Endodermal cell (in vitro differentiated cells): ENCODE data around the gene USP13. TPM values are rescaled to one million over a fixed set of nuclear protein-coding genes. Genes with fewer than 3 reads are reported as not detected.

Experiments
- DNase-seq: peaks from one replicate; pipeline ENCODE4 v3.0.0-alpha.2; 2017
- H3K27ac ChIP-seq: 2 replicates; pipeline ENCODE4 v1.5.1; 2013; ENCODE audit warnings: mild to moderate bottlenecking, low read depth, low read length, moderate library complexity
- H3K27me3 ChIP-seq: 2 replicates; pipeline ENCODE4 v1.6.1; 2013; ENCODE audit warnings: mild to moderate bottlenecking, low read length, moderate library complexity; ENCODE audit not compliant: insufficient read depth, control insufficient read depth, poor library complexity, severe bottlenecking
- H3K36me3 ChIP-seq: 2 replicates; pipeline ENCODE4 v1.7.0; 2013; ENCODE audit warnings: mild to moderate bottlenecking, low read length, moderate library complexity; ENCODE audit not compliant: control insufficient read depth, insufficient read depth
- H3K4me1 ChIP-seq: one replicate; pipeline ENCODE4 v1.7.0; 2013; ENCODE audit warnings: low read length; ENCODE audit not compliant: control insufficient read depth, insufficient read depth
- H3K4me3 ChIP-seq: 2 replicates; pipeline ENCODE4 v1.5.1; 2013; ENCODE audit warnings: mild to moderate bottlenecking, low read length, moderate library complexity
- H3K9ac ChIP-seq: 2 replicates; pipeline ENCODE4 v1.6.1; 2013; ENCODE audit warnings: mild to moderate bottlenecking, low read length, moderate library complexity; ENCODE audit not compliant: poor library complexity, severe bottlenecking; ENCODE audit errors: extremely low read depth
- H3K9me3 ChIP-seq: 2 replicates; pipeline ENCODE4 v1.6.1; 2013; ENCODE audit warnings: mild to moderate bottlenecking, low read length, moderate library complexity; ENCODE audit not compliant: control insufficient read depth
- H3K27ac Mint-ChIP-seq: 2 replicates; pipeline ENCODE4 v1.8.0; 2020; ENCODE audit warnings: mixed read lengths
- H3K27me3 Mint-ChIP-seq: 2 replicates; pipeline ENCODE4 v1.8.0; 2021; ENCODE audit warnings: mild to moderate bottlenecking, mixed read lengths; ENCODE audit not compliant: insufficient read depth
- H3K36me3 Mint-ChIP-seq: 2 replicates; pipeline ENCODE4 v1.8.0; 2020; ENCODE audit warnings: low read depth, mixed read lengths
- H3K4me1 Mint-ChIP-seq: 2 replicates; pipeline ENCODE4 v1.8.0; 2020; ENCODE audit warnings: mixed read lengths
- H3K4me3 Mint-ChIP-seq: 2 replicates; pipeline ENCODE4 v1.8.0; 2020; ENCODE audit warnings: mild to moderate bottlenecking, moderate library complexity, mixed read lengths
- H3K9me3 Mint-ChIP-seq: 2 replicates; pipeline ENCODE4 v1.8.0; 2020; ENCODE audit warnings: mild to moderate bottlenecking, mixed read lengths
- CTCF ChIP-seq: fragments of 200-600 bp; sonication (generic); conservative IDR thresholded peaks from 2 replicates; pipeline ENCODE4 v1.5.0; 2021; ENCODE audit warnings: antibody characterized with exemption, mild to moderate bottlenecking
- WGBS, 2 experiments: methylation state at CpG; one replicate each; pipeline versions ENCODE4 v1.1.5 to v1.1.7; 2013; ENCODE audit warnings: missing lambda C conversion rate in 2 of 2, mixed read lengths in 1 of 2; ENCODE audit not compliant: insufficient coverage in 1 of 2, insufficient read length in 1 of 2; 5-methylcytosine and 5-hydroxymethylcytosine counted together
- total RNA-seq, 2 donors: library from RNA; stranded (reverse); fragmentation: NEBNext Ultra II Directional in 1 of 2; extraction: Animal tissue kit (Norgen Biotek cat#: 25700) in 1 of 2; gene quantifications; 2 replicates in 1 of 2; 3 replicates in 1 of 2; pipeline ENCODE4 v1.2.1, GENCODE V29; 2021

USP13 gene
- total RNA-seq, 2 donors from 2014 or later = 24.7 to 25.5 TPM

GRCh38 chr3:179604321-179605078, 48.3 kb upstream of the USP13 start, which contains the start of the genes MRPL47 and NDUFB5:
TSS of gene MRPL47 (minus strand) at chr3:179604638. CDS start at chr3:179604624, 14 bp downstream.
TSS of gene NDUFB5 (plus strand) at chr3:179604794. CDS start at chr3:179604816, 22 bp downstream.
- DNase-seq = peak; percentile 95

GRCh38 chr3:179606534-179607085, 46.2 kb upstream of the USP13 start:
- Histone ChIP-seq H3K36me3 (peaks cover 10% of the 10 kb centered on the region), H3K27ac (no peak overlapping the region), H3K4me1 (peaks cover 7% of the 10 kb centered on the region), H3K9ac (no peak overlapping the region), H3K4me3 (no peak overlapping the region), H3K27me3 (no peaks in the 10 kb centered on the region), H3K9me3 (no peaks in the 10 kb centered on the region)
- 99 to 100% methylated on average over 1 to 3 of the region's 4 CpGs for WGBS, 2 experiments
- Mint-ChIP-seq H3K27ac (no peak overlapping the region), H3K36me3 (peaks cover 11% of the 10 kb centered on the region), H3K27me3 (no peaks in the 10 kb centered on the region), H3K9me3 (no peaks in the 10 kb centered on the region), H3K4me1 (peaks cover 34% of the 10 kb centered on the region), H3K4me3 (peak overlapping the region; percentile 4)
- no peak for TF ChIP-seq CTCF
- DNase-seq = no peak

More at GRCh38 chr3:179604321-179605078, 48.3 kb upstream of the USP13 start, which contains the start of the genes MRPL47 and NDUFB5:
- H3K27ac Mint-ChIP-seq = peak within 1 kb of the TSS; percentile 100
- no peaks in the 10 kb centered on the region for H3K27me3 ChIP-seq
- H3K9me3 Mint-ChIP-seq = no peaks in the 10 kb centered on the region
- H3K4me1 ChIP-seq = peaks cover 7% of the 10 kb centered on the region
- H3K9me3 ChIP-seq = no peaks in the 10 kb centered on the region
- no peak for TF ChIP-seq CTCF
- peaks cover 30% of the 10 kb centered on the region for H3K36me3 ChIP-seq
- H3K4me3 ChIP-seq = peak within 1 kb of the TSS; percentile 89
- H3K27me3 Mint-ChIP-seq = no peaks in the 10 kb centered on the region
- H3K4me3 Mint-ChIP-seq = peak within 1 kb of the TSS; percentile 94
- H3K4me1 Mint-ChIP-seq = peaks cover 22% of the 10 kb centered on the region
- H3K36me3 Mint-ChIP-seq = peaks cover 24% of the 10 kb centered on the region
- peak within 1 kb of the TSS; percentile 90 for H3K27ac ChIP-seq
- peak within 1 kb of the TSS; percentile 96 for H3K9ac ChIP-seq
- 0% methylated on average over 26 to 45 of the region's 45 CpGs for WGBS, 2 experiments

- Histone ChIP-seq H3K9ac (no peak overlapping the region), H3K9me3 (no peaks in the 10 kb centered on the region), H3K27ac (no peak overlapping the region), H3K36me3 (peaks cover 4% of the 10 kb centered on the region), H3K27me3 (no peaks in the 10 kb centered on the region), H3K4me1 (peaks cover 8% of the 10 kb centered on the region), H3K4me3 (peak overlapping the region; percentile 14)
- H3K27ac Mint-ChIP-seq = peak overlapping the region; percentile 89
- H3K4me3 Mint-ChIP-seq = peak overlapping the region; percentile 38
- WGBS, 2 experiments = 73 to 77% methylated on average over 4 to 6 of the region's 6 CpGs
- peaks cover 16% of the 10 kb centered on the region for H3K36me3 Mint-ChIP-seq
- H3K27me3 Mint-ChIP-seq = no peaks in the 10 kb centered on the region
- no peak for TF ChIP-seq CTCF
- H3K4me1 Mint-ChIP-seq = peaks cover 47% of the 10 kb centered on the region
- H3K9me3 Mint-ChIP-seq = no peaks in the 10 kb centered on the region
- DNase-seq = no peak
Measured at GRCh38 chr3:179608931-179609720, 43.7 kb upstream of the USP13 start.
